GM18498 (cell line): Measurements from ENCODE around the gene CEP85L.

ENCODE experiments used
- ATAC-seq: cut with Tn5 transposase; IDR thresholded peaks from one replicate; pipeline ENCODE4 v1.9.1; 2021; ENCODE audit warnings: mild to moderate bottlenecking, moderate library complexity; ENCODE audit not compliant: unreplicated experiment

The CEP85L gene

DNA sequence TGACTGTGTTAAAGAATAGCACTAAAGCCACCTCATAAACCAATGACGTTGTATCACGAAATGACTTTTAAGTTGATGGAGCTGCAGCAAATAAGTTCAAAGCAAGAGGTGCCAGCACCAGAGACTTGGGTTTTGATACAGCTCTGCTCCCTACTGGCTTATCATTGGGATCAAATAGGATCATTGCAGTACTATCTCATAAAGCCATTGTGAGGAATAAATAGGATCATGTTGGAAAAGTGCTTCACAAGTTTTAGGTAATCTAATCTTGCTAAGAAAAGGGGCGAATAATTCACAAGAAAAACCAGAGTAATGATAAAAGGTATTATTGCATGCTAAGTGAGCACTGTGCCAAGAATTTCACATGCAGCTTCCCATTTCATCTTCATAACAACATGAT lies 10.4 kb upstream of the CEP85L start:
- no peak for ATAC-seq

- no peak for ATAC-seq
These were observed 8.8 kb upstream of the CEP85L start for GRCh38 chr6:118660218-118660569.

GRCh38 chr6:118659513-118660217 lies 8.3 kb upstream of the CEP85L start:
- no peak for ATAC-seq

DNA sequence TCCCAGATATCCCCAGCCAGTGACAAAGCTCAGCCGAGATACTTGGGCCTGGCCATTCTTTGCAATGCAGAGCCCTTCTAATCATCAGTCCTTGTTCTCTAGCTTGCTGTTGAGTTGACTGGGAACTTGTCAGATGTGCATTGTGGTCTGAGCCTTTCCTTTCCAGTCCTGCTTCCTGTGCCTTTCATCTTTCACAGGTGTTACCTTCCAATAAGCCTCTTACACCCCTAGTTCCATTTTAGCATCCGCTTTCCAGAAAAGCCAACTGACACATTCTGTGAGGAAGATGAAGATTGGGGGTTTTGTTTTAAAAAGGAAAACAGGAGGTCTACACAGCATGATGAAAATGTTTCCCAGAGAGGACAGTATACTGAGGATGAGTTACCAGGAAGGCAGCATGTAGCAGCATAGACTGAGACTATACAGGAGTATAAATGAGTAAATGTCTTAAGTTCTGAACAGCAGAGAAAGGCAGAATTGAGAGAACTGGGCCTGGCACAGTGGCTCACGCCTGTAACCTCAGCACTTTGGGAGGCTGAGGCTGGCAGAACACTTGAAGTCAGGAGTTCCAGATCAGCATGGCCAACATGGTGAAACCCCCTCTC lies 5.6 kb upstream of the CEP85L start:
- ATAC-seq: no peak

- no peak for ATAC-seq
These were observed 742 bp upstream of the CEP85L start for GRCh38 chr6:118652051-118652615.

GRCh38 chr6:118650582-118651281 lies 659 bp downstream of the CEP85L start:
- peak; percentile 46 for ATAC-seq

GRCh38 chr6:118649918-118650581 lies 1.3 kb downstream of the CEP85L start:
- no peak for ATAC-seq

GRCh38 chr6:118648866-118649554 lies 2.4 kb downstream of the CEP85L start:
- ATAC-seq: no peak

DNA sequence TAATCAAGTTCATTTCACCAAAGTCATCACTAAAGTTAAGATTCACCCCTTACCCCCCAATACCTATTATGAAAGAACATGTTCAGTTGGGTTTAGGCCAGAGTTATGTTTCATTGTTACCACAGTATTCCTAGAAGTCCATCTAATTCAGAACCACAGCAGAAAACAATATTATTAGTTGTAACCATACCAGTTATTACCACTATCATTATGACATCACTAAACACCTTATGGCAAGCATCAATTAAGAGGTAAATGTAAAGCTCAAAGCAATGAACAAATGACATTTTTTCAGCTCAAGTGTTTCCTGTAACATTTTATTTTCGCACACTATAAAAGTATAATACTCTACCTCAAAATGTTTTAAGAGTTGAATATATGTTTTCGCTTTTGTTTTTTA lies 4.4 kb downstream of the CEP85L start:
- no peak for ATAC-seq

DNA sequence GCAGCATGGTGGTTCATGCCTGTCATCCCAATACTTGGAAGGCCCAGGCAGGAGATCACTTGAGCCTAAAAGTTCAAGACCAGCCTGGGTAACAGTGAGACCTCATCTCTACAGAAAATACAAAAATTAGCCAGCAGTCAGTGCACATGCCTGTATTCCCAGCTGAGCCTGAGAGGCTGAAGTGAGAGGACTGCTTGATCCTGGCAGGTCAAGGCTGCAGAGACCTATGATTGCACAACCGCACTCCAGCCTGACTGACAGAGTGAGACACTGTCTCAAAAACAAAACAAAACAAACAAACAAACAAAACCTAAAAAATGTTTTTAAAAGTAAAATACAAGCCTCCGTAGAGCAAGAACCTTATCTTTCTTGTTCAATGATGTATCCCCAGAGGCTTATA lies 6.0 kb downstream of the CEP85L start:
- ATAC-seq: no peak

DNA sequence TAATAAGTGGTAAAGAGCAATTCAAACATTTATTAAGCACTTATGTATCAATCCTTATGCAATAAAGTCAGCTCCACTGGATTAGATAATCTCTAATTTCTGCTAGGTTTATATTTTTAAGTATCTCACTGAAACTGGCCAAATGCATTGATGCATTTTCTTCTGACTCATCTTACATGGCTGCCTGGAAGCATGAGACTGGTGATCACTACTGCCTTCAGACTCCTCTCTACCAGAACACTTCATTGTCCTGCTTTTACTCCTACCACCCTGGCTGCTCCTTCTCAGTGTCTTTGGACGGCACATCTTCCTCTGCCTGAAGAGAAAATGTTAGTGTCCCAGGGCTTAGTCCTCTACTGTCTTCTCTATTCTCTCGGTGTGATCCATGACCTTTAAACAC lies 7.4 kb downstream of the CEP85L start:
- no peak for ATAC-seq

DNA sequence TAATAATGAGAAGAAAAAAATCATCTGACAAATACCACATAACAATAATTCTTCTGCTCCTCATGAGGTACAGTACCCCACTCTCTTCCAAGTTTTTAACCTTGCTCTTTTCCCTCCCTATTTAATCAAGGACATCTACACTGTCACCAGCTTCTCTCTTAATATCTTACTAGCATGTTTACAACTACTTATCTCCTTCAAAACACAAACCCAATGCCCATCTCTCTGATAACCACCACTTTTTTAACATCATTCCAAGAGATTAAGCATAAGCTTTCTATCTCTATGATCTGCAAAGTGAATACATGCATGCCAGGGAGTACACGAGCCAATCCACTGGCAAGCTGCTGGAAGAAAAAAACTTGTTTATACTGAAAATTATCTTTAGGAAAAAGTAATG lies 10.3 kb downstream of the CEP85L start:
- no peak for ATAC-seq

DNA sequence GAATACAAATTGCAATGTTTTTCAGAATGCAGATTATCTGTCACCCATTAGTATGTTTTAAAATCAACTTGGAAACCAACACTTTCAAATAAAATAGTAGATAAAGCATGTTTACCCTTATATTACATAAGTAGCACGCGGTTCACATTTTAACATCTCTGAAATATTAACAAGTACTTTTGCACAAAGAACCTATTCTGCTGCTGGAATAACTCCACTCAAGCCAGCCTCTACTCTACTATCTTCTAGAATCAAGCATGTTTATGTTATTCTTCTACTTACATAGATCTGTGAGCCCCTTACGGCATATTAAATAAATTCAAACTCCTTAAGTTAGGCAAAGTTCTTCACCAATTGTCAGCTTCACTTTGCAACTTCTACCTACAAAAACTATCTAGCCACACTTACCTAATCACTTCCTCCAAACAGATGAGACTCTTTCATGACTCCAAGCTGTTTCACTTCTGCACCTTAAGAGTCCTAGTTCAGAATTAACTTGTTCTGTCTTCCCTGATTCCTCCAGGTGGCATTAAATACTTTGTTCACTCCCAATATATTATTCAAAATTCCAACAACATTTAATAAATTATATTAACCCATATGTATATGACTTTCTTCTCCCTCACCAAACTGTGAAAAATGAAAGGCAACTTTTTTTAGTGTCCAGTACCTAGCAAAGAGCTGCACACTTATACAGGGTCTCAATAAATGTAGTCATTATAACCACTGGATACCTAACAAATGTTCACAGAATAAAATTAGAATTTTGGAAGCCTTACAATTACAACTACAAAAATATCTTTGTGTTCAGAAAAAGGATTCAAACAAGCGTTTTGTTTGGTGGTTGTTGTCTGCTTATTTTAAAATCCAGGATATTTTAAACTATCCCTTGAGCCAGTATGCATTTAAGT lies 12.1 kb downstream of the CEP85L start:
- ATAC-seq: peak; percentile 93

- no peak for ATAC-seq
These were observed 13.1 kb downstream of the CEP85L start for GRCh38 chr6:118638288-118638687.

DNA sequence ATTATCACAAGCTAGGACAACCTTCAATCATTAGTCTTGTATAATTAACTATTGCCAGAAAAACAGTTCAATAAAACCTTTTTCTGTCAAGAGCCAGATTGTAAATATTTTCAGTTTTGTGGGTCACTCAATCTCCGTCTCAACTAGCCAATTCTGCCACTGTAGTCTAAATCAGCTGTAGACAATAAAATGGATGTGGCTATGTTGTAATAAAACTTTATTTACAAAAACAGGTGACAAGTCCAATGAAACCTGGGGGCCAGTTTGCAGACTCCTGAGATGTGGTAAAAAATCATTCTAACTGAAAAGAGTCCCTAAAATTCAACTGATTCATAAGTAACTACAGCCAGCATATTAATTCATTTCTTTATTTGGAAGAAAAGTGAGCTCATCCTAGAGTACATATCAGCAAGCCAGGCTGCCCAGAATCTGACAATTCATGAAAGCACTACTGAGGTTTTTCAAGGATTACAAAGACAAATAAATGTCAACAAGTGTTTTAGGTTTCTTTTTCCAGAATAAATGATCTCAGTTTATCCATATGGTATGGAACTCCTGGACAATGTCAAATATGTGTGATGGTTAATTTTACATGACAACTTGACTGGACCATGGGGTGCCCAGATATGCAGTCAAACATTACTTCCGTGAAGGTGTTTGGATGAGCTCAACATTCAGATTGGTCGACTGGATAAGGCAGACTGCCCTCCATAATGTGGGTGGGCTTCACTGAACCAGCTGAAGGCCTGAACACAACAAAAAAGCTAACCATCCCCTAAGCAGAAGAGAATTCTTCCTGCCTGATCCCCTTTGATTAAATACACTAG lies 15.3 kb downstream of the CEP85L start:
- no peak for ATAC-seq

- no peak for ATAC-seq
These were observed 19.0 kb downstream of the CEP85L start for GRCh38 chr6:118632359-118632758.

DNA sequence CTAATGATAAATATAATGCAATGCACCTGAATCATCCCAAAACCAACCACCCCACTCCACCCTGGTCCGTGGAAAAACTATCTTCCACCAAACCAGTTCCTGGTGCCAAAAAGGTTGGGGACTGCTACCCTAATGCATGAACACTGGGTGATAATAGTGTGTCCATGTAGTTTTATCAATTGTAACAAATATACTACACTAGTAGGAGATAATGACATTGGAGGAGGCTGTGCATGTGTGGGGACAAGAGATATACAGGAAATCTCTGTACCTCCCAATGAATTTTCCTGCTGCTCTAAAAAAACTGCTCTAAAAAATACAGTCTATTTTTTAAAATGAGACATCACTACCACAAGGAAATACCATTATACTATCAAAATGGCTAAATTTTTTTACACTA lies 20.5 kb downstream of the CEP85L start:
- no peak for ATAC-seq

GRCh38 chr6:118630067-118630466 lies 21.3 kb downstream of the CEP85L start:
- ATAC-seq: no peak

DNA sequence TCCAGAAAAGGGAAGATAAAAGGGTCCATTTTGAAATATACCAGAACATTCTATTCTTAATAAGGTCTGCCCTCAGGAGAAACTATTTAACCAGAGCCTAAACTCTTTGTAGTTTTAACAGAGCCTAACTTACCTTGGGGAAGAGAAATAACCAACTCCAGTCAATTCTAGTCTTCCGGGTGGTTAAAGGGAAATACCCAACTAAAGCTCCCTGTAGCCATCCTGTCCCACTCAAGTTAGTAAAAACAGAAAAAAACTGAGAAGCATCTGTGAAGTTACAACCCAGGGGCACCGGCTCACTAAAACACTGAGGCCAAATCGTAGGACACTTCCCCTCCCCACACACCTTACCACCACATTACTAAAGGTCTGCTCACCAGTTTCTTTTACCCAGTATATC lies 23.7 kb downstream of the CEP85L start:
- no peak for ATAC-seq
